Mucosa of descending colon (tissue), 3 donors: ENCODE data around the gene BET1L. TPM values are rescaled to one million over a fixed set of nuclear protein-coding genes. Genes with fewer than 3 reads are reported as not detected.
A peak's percentile ranks its signal among the peaks of the same experiment; 100 is the strongest.

Experiments used
- ATAC-seq: fragments of 200-7000 bp; cut with Tn5 transposase; one replicate; pipeline ENCODE4 v1.9.1; 2020; ENCODE audit warnings: mild to moderate bottlenecking, moderate library complexity
- DNase-seq, 3 donors: peaks; one replicate each; pipeline ENCODE4 v3.0.0-alpha.2; 2020
- H3K36me3 ChIP-seq: fragments of 200-600 bp; one replicate; pipeline ENCODE4 v1.8.0; 2021; ENCODE audit warnings: low read depth, mild to moderate bottlenecking
- H3K4me1 ChIP-seq: fragments of 200-600 bp; one replicate; pipeline ENCODE4 v1.8.0; 2021; ENCODE audit warnings: low read depth, mild to moderate bottlenecking
- H3K4me3 ChIP-seq: fragments of 200-600 bp; one replicate; pipeline ENCODE4 v1.8.0; 2021; ENCODE audit warnings: mild to moderate bottlenecking
- H3K9me3 ChIP-seq: fragments of 200-600 bp; one replicate; pipeline ENCODE4 v1.8.0; 2021; ENCODE audit warnings: mild to moderate bottlenecking
- CTCF ChIP-seq: fragments of 200-600 bp; IDR thresholded peaks from one replicate; pipeline ENCODE4 v1.8.0; 2022; ENCODE audit warnings: antibody characterized with exemption, mild to moderate bottlenecking
- intact Hi-C, 2 donors: fragments of 100-400 bp; cut with DNase I in 1 of 2; cut with micrococcal nuclease in 1 of 2; formaldehyde crosslinking; loops; one replicate each; pipeline versions ENCODE4 v1.11.0 to v1.11.1; 2022; cut with DNase I, micrococcal nuclease
- total RNA-seq, 3 donors: library from RNA; stranded (reverse); fragmentation: NEBNext Ultra II Directional in 2 of 3; extraction: Animal tissue kit (Norgen Biotek cat#: 25700) in 2 of 3; gene quantifications; one replicate each; pipeline versions ENCODE4 v1.2.1 to v1.2.4, GENCODE V29; 2021 to 2023
- donor health status: DM: no; HTN: no; CAD: no; lungs with moderate emphysema.
- donor health status: DM: no; HTN: no; CAD: no.
- donor health status: DM: no; HTN: yes; CAD: no.

The BET1L gene
- total RNA-seq, 3 donors from 2014 or later, result 51.5 to 59.9 (median 55.8) TPM

- DNase-seq, result no peak
- no peak for TF ChIP-seq CTCF
- Histone ChIP-seq H3K4me3 (no peak overlapping the region), H3K9me3 (no peaks in the 10 kb centered on the region), H3K4me1 (no peaks in the 10 kb centered on the region), H3K36me3 (peaks cover 7% of the 10 kb centered on the region)
- ATAC-seq, result peak; percentile 8
- intact Hi-C loops, result no loop called here
Measured at GRCh38 chr11:215581-216037, 8.4 kb upstream of the BET1L start.

- DNase-seq, result no peak
- H3K36me3 ChIP-seq, result peaks cover 7% of the 10 kb centered on the region
- peaks cover 9% of the 10 kb centered on the region for H3K4me1 ChIP-seq
- H3K9me3 ChIP-seq, result no peaks in the 10 kb centered on the region
- intact Hi-C loops, result no loop called here
- H3K4me3 ChIP-seq, result no peak overlapping the region
- no peak for ATAC-seq
- TF ChIP-seq CTCF, result no peak
Measured at GRCh38 chr11:214083-214482, 6.9 kb upstream of the BET1L start.

- Histone ChIP-seq H3K4me1 (peaks cover 9% of the 10 kb centered on the region), H3K36me3 (peaks cover 7% of the 10 kb centered on the region), H3K4me3 (no peak overlapping the region), H3K9me3 (no peaks in the 10 kb centered on the region)
- intact Hi-C loops, result no loop called here
- TF ChIP-seq CTCF, result no peak
- ATAC-seq, result no peak
- no peak for DNase-seq
Measured at GRCh38 chr11:213111-213510, 5.9 kb upstream of the BET1L start.

GRCh38 chr11:212150-213100, 5.2 kb upstream of the BET1L start:
- no peak for TF ChIP-seq CTCF
- Histone ChIP-seq H3K4me3 (no peak overlapping the region), H3K36me3 (peaks cover 7% of the 10 kb centered on the region), H3K4me1 (peaks cover 9% of the 10 kb centered on the region), H3K9me3 (no peaks in the 10 kb centered on the region)
- ATAC-seq, result no peak
- peak in 1 of 3 donors; percentile 36 for DNase-seq
- intact Hi-C loops, result no loop called here

- no peaks in the 10 kb centered on the region for H3K9me3 ChIP-seq
- ATAC-seq (no peak), DNase-seq (peak in 1 of 3 donors; percentile 42)
- intact Hi-C loops, result no loop called here
- peaks cover 9% of the 10 kb centered on the region for H3K4me1 ChIP-seq
- H3K4me3 ChIP-seq, result no peak overlapping the region
- H3K36me3 ChIP-seq, result peaks cover 7% of the 10 kb centered on the region
- no peak for TF ChIP-seq CTCF
Measured at GRCh38 chr11:211741-212140, 4.5 kb upstream of the BET1L start.
